Measurements from ENCODE around the gene NEB. TPM values are rescaled to one million over a fixed set of nuclear protein-coding genes. Genes with fewer than 3 reads are reported as not detected.

NEB gene
- total and polyA plus RNA-seq, 7 experiments from 2014 or later = 0.14 to 1.9 (median 0.75) TPM

DNA sequence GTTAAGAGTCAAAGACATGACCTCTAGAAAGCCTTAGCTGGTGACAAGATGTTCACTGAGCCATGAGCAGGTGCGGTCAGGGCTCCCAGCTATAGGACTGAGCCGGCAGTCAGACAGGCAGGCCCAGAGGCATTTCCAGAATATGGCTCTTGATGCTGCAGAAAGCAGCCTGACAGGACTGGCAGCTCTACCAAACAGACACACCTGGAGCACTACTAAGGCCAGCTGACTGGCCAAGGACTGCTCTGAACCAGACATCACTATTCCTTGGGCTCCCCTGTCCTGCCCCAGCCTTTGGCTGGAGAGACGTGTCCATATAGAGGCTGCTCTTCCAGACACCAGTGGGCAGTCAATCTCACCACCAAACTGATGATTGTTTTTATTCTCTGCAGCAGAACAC, 225.8 kb downstream of the NEB start:
- H3K4me3 Mint-ChIP-seq = no peak overlapping the region
- CTCF ChIA-PET = no interaction called here
- ATAC-seq = no peak

DNA sequence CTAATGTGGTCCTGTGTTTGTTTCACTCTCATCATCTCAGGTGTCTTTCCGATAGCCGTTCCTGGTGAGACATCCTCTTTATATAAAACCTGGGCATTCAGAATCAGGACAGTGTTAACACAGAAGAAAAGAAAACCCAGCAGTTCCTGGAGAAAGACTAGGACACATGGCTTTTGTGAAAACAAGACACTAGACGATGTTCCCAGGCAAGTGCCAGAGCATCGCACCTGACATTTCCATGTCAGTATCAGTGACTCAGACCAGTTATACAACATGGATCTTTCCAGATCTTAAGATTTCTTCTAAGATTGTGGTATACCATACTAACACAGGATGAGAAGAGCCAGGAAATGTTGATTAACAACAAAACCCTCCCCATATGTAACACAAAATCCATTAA, 228.1 kb downstream of the NEB start:
- H3K27ac ChIP-seq (ENCODE audit: low read depth, low read length) = no peak overlapping the region
- intact Hi-C loops (cut with micrococcal nuclease) = no loop called here
- Mint-ChIP-seq H3K36me3 (peaks cover 0 to 25% (median 3%) of the 10 kb centered on the region in 5 donors), H3K4me3 (no peak overlapping the region), H3K4me1 (no peaks in the 10 kb centered on the region), H3K27ac (no peak overlapping the region), H3K9me3 (no peaks in the 10 kb centered on the region), H3K27me3 (no peaks in the 10 kb centered on the region)
- CTCF ChIA-PET = no interaction called here
- no peaks in the 10 kb centered on the region for H3K36me3 ChIP-seq (ENCODE audit: control insufficient read depth in 2 of 3, insufficient read depth in 3 of 3, low read length in 3 of 3)
- no peak for DNase-seq
- H3K4me1 ChIP-seq (ENCODE audit: control insufficient read depth in 2 of 2, insufficient read depth in 2 of 2, low read length in 2 of 2) = no peaks in the 10 kb centered on the region
- H3K9me3 ChIP-seq (ENCODE audit: control insufficient read depth in 2 of 3, low read length in 3 of 3) = no peaks in the 10 kb centered on the region
- POLR2A ChIA-PET = no interaction called here
- H3K27me3 ChIP-seq (ENCODE audit: control insufficient read depth in 2 of 2, insufficient read depth in 2 of 2, low read length in 2 of 2) = no peaks in the 10 kb centered on the region
- H3K4me3 ChIP-seq (ENCODE audit: low read length) = no peak overlapping the region
- ATAC-seq = no peak

More for the DNA sequence above, 225.8 kb downstream of the NEB start:
- H3K27me3 ChIP-seq (ENCODE audit: control insufficient read depth in 2 of 2, insufficient read depth in 2 of 2, low read length in 2 of 2) = no peaks in the 10 kb centered on the region
- intact Hi-C loops (cut with micrococcal nuclease) = no loop called here
- H3K4me1 ChIP-seq (ENCODE audit: control insufficient read depth in 2 of 2, insufficient read depth in 2 of 2, low read length in 2 of 2) = no peaks in the 10 kb centered on the region
- Mint-ChIP-seq H3K36me3 (peaks cover 0 to 22% (median 9%) of the 10 kb centered on the region in 5 donors), H3K27me3 (no peaks in the 10 kb centered on the region), H3K9me3 (peaks cover 0 to 2% (median 0%) of the 10 kb centered on the region in 11 donors), H3K4me1 (no peaks in the 10 kb centered on the region), H3K27ac (no peak overlapping the region)
- H3K9me3 ChIP-seq (ENCODE audit: control insufficient read depth in 2 of 3, low read length in 3 of 3) = no peaks in the 10 kb centered on the region
- no peaks in the 10 kb centered on the region for H3K36me3 ChIP-seq (ENCODE audit: control insufficient read depth in 2 of 3, insufficient read depth in 3 of 3, low read length in 3 of 3)
- no peak overlapping the region for H3K4me3 ChIP-seq (ENCODE audit: low read length)
- no peak overlapping the region for H3K27ac ChIP-seq (ENCODE audit: low read depth, low read length)
- no peak for DNase-seq
- POLR2A ChIA-PET = no interaction called here

DNA sequence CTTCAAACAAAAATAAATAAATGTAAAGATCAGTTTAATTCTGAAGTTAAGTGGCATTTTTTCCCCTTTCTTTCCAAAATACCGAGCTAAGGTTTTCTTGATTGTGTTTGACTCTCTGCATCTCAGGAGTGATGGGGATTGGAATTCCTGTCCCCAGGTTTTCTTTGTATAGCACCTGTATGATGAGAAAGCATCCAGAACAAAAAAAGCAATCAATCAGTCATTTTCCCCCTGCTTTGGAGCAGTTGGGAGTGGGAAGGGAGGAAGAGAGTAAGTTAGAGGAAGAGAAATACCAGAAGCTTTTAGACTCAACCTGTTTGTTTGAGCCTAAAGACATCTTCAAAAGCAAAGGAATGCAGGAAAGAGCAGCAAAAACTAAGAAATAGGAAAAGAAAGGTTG, 236.1 kb downstream of the NEB start:
- ATAC-seq = no peak
- no peaks in the 10 kb centered on the region for H3K9me3 Mint-ChIP-seq
- H3K4me3 ChIP-seq (ENCODE audit: low read length) = no peak overlapping the region
- no peak overlapping the region for H3K4me3 Mint-ChIP-seq
- no peak overlapping the region for H3K27ac Mint-ChIP-seq
- H3K27me3 ChIP-seq (ENCODE audit: control insufficient read depth in 2 of 2, insufficient read depth in 2 of 2, low read length in 2 of 2) = no peaks in the 10 kb centered on the region
- no peak overlapping the region for H3K27ac ChIP-seq (ENCODE audit: low read depth, low read length)
- CTCF ChIA-PET = no interaction called here
- H3K27me3 Mint-ChIP-seq = no peaks in the 10 kb centered on the region
- intact Hi-C loops (cut with micrococcal nuclease) = no loop called here
- POLR2A ChIA-PET = no interaction called here
- H3K9me3 ChIP-seq (ENCODE audit: control insufficient read depth in 2 of 3, low read length in 3 of 3) = no peaks in the 10 kb centered on the region
- no peaks in the 10 kb centered on the region for H3K4me1 ChIP-seq (ENCODE audit: control insufficient read depth in 2 of 2, insufficient read depth in 2 of 2, low read length in 2 of 2)
- DNase-seq = no peak
- H3K4me1 Mint-ChIP-seq = no peaks in the 10 kb centered on the region
- H3K36me3 Mint-ChIP-seq = peaks cover 0 to 29% (median 10%) of the 10 kb centered on the region in 5 donors
- H3K36me3 ChIP-seq (ENCODE audit: control insufficient read depth in 2 of 3, insufficient read depth in 3 of 3, low read length in 3 of 3) = no peaks in the 10 kb centered on the region

DNA sequence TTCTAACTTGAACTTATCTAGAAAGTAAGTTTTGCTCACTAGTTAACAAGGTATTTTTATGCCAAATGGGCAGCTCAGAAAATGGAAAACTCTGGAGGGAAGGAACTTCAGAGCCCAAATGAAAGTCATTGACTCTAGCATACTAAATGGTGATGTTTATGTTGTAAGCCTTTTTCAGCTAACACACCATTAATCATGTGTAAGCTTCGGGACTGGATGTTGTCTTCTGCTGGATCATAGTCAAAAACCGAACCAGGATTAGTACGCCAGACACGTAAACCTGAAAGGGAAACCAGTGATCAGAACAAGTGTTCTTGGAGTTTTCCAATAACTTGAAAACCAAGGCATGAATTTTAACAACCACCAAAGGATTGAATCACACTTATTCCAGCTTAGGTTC, 242.8 kb downstream of the NEB start:
- H3K27ac ChIP-seq (ENCODE audit: low read depth, low read length) = no peak overlapping the region
- no peak for DNase-seq
- H3K27ac Mint-ChIP-seq = no peak overlapping the region
- H3K4me3 ChIP-seq (ENCODE audit: low read length) = no peak overlapping the region
- H3K9me3 Mint-ChIP-seq = no peaks in the 10 kb centered on the region
- no peak overlapping the region for H3K4me3 Mint-ChIP-seq
- no peaks in the 10 kb centered on the region for H3K27me3 ChIP-seq (ENCODE audit: control insufficient read depth in 2 of 2, insufficient read depth in 2 of 2, low read length in 2 of 2)
- intact Hi-C loops (cut with micrococcal nuclease) = no loop called here
- no peak for ATAC-seq
- H3K36me3 Mint-ChIP-seq = peaks cover 0 to 43% (median 25%) of the 10 kb centered on the region in 5 donors
- peaks cover 0 to 5% (median 0%) of the 10 kb centered on the region in 3 experiments for H3K36me3 ChIP-seq (ENCODE audit: control insufficient read depth in 2 of 3, insufficient read depth in 3 of 3, low read length in 3 of 3)
- no peaks in the 10 kb centered on the region for H3K27me3 Mint-ChIP-seq
- H3K9me3 ChIP-seq (ENCODE audit: control insufficient read depth in 2 of 3, low read length in 3 of 3) = no peaks in the 10 kb centered on the region
- H3K4me1 ChIP-seq (ENCODE audit: control insufficient read depth in 2 of 2, insufficient read depth in 2 of 2, low read length in 2 of 2) = no peaks in the 10 kb centered on the region
- H3K4me1 Mint-ChIP-seq = no peaks in the 10 kb centered on the region
- POLR2A ChIA-PET = no interaction called here
- CTCF ChIA-PET = no interaction called here

DNA sequence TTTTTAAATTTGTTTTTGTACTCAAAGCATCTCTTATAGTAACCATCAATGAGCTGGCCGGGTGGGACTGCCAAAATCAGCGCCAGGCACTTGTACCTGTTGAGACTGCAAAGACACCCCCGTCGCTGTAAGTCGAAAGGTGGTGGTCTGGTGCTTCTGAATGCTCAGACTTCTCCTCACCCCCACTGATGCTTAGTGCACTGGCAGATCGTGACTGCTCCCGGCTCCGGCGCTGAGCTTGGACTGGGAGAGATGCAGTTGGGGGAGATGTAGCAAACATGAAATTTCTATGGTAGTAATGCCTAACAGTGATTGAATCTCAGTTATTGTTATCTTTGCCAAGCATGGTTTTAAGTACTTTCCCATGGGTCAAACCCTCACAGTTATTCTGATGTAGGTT, 244.0 kb downstream of the NEB start:
- H3K9me3 Mint-ChIP-seq = peaks cover 0 to 2% (median 0%) of the 10 kb centered on the region in 11 donors
- Histone ChIP-seq H3K27me3 (ENCODE audit: control insufficient read depth in 2 of 2, insufficient read depth in 2 of 2, low read length in 2 of 2) (no peaks in the 10 kb centered on the region), H3K4me3 (ENCODE audit: low read length) (no peak overlapping the region), H3K4me1 (ENCODE audit: control insufficient read depth in 2 of 2, insufficient read depth in 2 of 2, low read length in 2 of 2) (no peaks in the 10 kb centered on the region), H3K27ac (ENCODE audit: low read depth, low read length) (no peak overlapping the region), H3K36me3 (ENCODE audit: control insufficient read depth in 2 of 3, insufficient read depth in 3 of 3, low read length in 3 of 3) (peaks cover 0 to 5% (median 0%) of the 10 kb centered on the region in 3 experiments), H3K9me3 (ENCODE audit: control insufficient read depth in 2 of 3, low read length in 3 of 3) (no peaks in the 10 kb centered on the region)
- H3K36me3 Mint-ChIP-seq = peaks cover 0 to 54% (median 30%) of the 10 kb centered on the region in 5 donors
- H3K27me3 Mint-ChIP-seq = no peaks in the 10 kb centered on the region
- ChIA-PET CTCF (interaction anchor here (0.6 kb wide), 1 partner anchor 514 kb away, joined by 3 read pairs; no protein-coding TSS in a partner anchor), POLR2A (interaction anchor here (0.6 kb wide), 1 partner anchor 9 kb away, joined by 3 read pairs; no protein-coding TSS in a partner anchor)
- no peak for DNase-seq
- H3K27ac Mint-ChIP-seq = no peak overlapping the region
- no peak overlapping the region for H3K4me3 Mint-ChIP-seq
- H3K4me1 Mint-ChIP-seq = peaks cover 0 to 4% (median 0%) of the 10 kb centered on the region in 7 donors
- no peak for ATAC-seq
- intact Hi-C loops (cut with micrococcal nuclease) = no loop called here

DNA sequence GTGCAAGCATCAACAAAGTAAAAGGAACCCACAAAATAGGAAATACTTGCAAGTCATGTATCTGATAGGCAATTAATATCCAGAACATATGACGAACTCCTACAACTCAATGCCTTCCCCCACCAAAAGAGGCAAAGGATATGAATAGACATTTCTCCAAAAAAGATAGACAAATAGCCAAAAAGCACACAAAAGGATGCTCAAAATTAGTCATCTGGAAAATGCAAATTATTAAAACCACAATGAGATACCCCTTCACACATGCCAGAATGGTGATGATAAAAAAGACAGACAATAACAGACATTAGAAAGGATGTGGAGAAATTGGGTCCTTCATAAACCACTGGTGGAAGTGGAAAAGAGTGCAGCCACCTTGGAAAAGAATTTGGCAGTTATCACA, 248.2 kb downstream of the NEB start:
- Histone ChIP-seq H3K36me3 (ENCODE audit: control insufficient read depth in 2 of 3, insufficient read depth in 3 of 3, low read length in 3 of 3) (no peaks in the 10 kb centered on the region), H3K4me3 (ENCODE audit: low read length) (no peak overlapping the region), H3K9me3 (ENCODE audit: control insufficient read depth in 2 of 3, low read length in 3 of 3) (no peaks in the 10 kb centered on the region), H3K27me3 (ENCODE audit: control insufficient read depth in 2 of 2, insufficient read depth in 2 of 2, low read length in 2 of 2) (no peaks in the 10 kb centered on the region), H3K27ac (ENCODE audit: low read depth, low read length) (no peak overlapping the region), H3K4me1 (ENCODE audit: control insufficient read depth in 2 of 2, insufficient read depth in 2 of 2, low read length in 2 of 2) (no peaks in the 10 kb centered on the region)
- Mint-ChIP-seq H3K4me3 (no peak overlapping the region), H3K36me3 (peaks cover 5 to 56% (median 41%) of the 10 kb centered on the region in 5 donors), H3K27me3 (no peaks in the 10 kb centered on the region), H3K27ac (no peak overlapping the region), H3K9me3 (peaks cover 0 to 2% (median 0%) of the 10 kb centered on the region in 11 donors), H3K4me1 (peaks cover 0 to 16% (median 0%) of the 10 kb centered on the region in 7 donors)
- ChIA-PET CTCF (no interaction called here), POLR2A (no interaction called here)
- ATAC-seq (no peak), DNase-seq (no peak)
- intact Hi-C loops (cut with micrococcal nuclease) = no loop called here

DNA sequence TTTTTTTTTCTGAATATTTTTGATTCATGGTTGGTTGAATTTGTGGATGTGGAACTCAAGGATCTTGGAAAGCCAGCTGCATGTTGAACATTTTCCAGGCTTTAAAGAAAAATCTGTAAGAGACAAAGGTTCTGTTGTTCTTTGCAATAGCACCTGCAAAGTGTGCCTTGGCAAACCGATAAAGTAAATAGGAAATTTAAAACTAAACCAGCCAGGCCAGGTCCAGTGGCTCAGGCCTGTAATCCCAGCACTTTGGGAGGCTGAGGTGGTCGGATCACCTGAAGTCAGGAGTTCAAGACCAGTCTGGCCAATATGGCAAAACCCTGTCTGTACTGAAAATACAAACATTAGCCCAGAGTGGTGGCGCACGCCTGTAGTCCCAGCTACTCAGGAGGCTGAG, 250.2 kb downstream of the NEB start:
- intact Hi-C loops (cut with micrococcal nuclease) = no loop called here
- no peaks in the 10 kb centered on the region for H3K27me3 Mint-ChIP-seq
- DNase-seq = no peak
- no peak overlapping the region for H3K27ac Mint-ChIP-seq
- no peaks in the 10 kb centered on the region for H3K9me3 ChIP-seq (ENCODE audit: control insufficient read depth in 2 of 3, low read length in 3 of 3)
- ATAC-seq = no peak
- POLR2A ChIA-PET = no interaction called here
- no peak overlapping the region for H3K27ac ChIP-seq (ENCODE audit: low read depth, low read length)
- H3K27me3 ChIP-seq (ENCODE audit: control insufficient read depth in 2 of 2, insufficient read depth in 2 of 2, low read length in 2 of 2) = no peaks in the 10 kb centered on the region
- no peak overlapping the region for H3K4me3 Mint-ChIP-seq
- H3K36me3 Mint-ChIP-seq = peaks cover 10 to 56% (median 46%) of the 10 kb centered on the region in 5 donors
- H3K4me1 ChIP-seq (ENCODE audit: control insufficient read depth in 2 of 2, insufficient read depth in 2 of 2, low read length in 2 of 2) = no peaks in the 10 kb centered on the region
- peaks cover 0 to 18% (median 0%) of the 10 kb centered on the region in 7 donors for H3K4me1 Mint-ChIP-seq
- H3K9me3 Mint-ChIP-seq = peaks cover 0 to 2% (median 0%) of the 10 kb centered on the region in 11 donors
- no peak overlapping the region for H3K4me3 ChIP-seq (ENCODE audit: low read length)
- CTCF ChIA-PET = no interaction called here
- H3K36me3 ChIP-seq (ENCODE audit: control insufficient read depth in 2 of 3, insufficient read depth in 3 of 3, low read length in 3 of 3) = no peaks in the 10 kb centered on the region

All from naive thymus-derived CD4-positive, alpha-beta T cell (primary cell).